ENCODE results near the gene HID1.

The HID1 gene

DNA sequence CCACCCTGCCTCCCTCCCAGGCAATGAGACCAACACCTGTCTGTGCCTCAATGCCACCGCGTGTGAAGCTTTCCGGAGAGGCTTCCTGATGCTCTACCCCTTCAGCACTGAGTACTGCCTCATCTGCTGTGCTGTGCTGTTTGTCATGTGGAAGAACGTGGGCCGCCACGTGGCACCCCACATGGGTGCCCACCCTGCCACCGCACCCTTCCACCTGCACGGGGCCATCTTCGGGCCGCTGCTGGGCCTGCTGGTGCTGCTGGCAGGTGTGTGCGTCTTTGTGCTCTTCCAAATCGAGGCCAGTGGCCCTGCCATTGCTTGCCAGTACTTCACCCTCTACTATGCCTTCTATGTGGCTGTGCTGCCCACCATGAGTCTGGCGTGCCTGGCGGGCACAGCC is 25.9 kb downstream of the HID1 start:
- TF ChIP-seq, protein P1, sequence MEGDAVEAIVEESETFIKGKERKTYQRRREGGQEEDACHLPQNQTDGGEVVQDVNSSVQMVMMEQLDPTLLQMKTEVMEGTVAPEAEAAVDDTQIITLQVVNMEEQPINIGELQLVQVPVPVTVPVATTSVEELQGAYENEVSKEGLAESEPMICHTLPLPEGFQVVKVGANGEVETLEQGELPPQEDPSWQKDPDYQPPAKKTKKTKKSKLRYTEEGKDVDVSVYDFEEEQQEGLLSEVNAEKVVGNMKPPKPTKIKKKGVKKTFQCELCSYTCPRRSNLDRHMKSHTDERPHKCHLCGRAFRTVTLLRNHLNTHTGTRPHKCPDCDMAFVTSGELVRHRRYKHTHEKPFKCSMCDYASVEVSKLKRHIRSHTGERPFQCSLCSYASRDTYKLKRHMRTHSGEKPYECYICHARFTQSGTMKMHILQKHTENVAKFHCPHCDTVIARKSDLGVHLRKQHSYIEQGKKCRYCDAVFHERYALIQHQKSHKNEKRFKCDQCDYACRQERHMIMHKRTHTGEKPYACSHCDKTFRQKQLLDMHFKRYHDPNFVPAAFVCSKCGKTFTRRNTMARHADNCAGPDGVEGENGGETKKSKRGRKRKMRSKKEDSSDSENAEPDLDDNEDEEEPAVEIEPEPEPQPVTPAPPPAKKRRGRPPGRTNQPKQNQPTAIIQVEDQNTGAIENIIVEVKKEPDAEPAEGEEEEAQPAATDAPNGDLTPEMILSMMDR (IDR thresholded peaks at IDR 0.05) = no peak

DNA sequence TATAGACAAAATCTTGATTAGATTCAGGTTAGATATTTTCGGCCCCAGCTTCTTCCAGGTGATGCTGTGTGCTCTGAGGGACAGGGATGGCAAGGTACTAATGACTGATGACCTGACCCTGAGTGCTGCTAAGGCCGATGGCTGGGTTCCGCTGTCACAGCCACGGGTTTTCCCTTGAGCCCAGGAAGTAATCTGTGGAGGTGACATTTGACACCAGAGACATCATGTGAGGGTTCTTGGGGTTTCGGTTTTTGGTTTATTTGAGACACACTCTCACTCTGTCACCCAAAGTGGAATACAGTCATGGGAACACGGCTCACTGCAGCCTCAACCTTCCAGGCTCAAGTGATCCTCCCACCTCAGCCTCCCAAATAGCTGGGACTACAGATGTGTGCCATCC is 27.0 kb downstream of the HID1 start:
- TF ChIP-seq, protein P1 (IDR thresholded peaks at IDR 0.05) = no peak

DNA sequence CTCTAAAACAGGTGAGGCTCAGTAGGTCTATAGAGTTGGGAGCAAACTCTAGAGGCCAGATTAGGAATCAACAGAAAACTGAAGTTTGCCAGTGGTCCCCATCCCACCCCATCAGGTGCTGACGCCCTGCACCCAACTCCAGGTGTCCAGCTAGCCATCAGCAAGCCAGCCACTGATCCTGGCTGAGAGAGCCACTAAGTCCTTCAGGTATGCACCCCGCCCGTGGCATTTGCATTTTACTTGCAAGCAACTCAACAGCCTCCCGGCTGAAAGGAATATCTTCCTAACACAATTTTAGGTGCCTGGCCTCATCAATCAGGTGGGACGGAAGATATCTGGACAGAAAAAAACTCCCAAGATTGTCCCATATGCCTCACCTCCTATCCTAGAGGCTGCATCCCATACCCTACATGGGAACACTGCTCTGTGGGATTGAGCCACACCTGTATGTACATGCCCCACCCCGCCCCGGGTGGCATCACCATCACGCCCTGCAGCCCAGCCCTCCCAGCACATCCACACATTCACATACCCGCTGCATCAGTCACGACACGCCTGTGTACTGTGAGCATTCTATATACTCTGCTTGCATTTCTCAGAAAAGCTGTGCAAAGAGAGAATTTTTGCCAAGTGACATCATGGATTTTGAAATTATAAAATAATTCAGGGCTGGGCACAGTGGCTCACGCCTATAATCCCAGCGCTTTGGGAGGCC is 28.6 kb downstream of the HID1 start:
- TF ChIP-seq, protein P1 (IDR thresholded peaks at IDR 0.05) = no peak

DNA sequence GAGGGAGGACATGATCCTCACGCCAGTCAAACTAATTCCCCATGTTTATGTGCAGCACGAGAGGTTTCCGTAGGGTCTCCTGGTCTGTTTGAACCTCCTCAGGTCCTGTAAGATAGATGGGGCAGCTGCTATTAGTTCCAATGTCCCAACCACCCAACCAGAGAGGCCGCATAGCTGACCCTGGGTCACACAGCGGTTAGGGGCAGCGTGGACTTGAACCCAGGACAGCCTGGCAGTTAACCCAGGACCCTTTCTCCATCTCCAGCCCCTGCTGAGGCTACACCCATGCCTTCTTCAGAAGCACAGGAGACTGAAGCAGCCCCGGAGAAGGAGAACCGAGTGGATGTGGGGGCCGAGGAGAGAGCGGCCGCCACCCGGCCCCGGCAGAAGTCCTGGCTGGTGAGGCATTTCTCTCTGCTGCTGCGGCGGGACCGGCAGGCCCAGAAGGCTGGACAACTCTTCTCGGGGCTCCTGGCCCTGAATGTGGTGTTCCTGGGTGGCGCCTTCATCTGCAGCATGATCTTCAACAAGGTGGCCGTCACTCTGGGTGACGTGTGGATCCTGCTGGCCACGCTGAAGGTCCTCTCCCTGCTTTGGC is 31.3 kb downstream of the HID1 start:
- TF ChIP-seq, protein P1 (IDR thresholded peaks at IDR 0.05) = no peak

DNA sequence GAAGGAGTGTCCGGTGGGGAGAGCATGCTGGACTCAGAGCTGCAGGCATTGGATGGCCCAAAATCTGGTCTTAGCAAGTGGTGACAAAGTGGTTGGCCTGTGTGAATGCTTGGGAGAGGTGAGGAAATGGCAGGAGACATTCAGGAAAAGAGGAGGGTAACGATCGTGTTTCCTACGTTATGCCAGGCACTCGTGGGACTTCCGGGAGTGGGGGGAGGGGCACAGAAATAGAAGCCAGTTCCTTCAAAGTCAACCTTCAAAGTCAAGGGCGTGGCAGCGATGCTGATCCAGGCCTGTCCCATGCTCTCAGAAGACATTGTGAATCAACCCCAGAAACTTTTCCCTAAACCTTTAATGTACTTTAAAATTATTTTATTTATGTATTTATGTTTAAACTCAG is 33.0 kb downstream of the HID1 start:
- TF ChIP-seq, protein P1 (IDR thresholded peaks at IDR 0.05) = no peak

DNA sequence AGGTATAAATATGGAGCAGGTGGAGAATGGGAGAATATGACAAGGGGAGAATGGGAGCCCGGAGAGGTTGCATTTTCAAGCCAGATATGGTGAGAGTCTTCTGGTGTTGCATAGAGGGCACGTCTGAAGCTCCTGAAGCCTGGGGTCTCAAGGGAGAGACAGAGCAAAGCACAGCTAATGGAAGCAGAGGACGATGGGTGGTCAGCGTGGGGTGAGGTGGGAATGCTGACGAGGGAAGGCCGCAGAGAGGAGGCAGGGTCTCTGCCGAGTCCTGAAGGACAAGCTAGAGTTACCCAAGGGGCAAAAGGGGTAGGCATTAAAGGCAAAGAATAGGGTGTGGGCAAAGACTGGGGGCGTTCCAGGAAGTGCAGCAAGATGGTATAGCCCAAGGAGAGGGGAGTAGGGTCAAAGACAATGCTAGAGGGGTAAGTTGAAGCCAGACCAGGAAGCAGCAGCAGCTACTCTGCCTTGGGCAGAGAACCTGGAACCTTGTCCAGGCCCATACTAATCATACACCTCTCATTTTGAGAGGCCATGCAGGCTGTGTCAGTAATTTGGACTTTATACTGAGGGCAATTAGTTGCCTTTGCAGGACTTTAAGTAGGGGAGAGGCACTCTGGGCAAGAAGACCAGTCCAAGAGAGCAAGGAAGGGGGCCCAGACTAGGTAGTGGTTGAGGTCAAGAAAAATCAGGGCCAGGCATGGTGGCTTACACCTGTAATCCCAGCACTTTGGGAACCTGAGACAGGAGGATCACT is 34.2 kb downstream of the HID1 start:
- TF ChIP-seq, protein P1 (IDR thresholded peaks at IDR 0.05) = no peak

DNA sequence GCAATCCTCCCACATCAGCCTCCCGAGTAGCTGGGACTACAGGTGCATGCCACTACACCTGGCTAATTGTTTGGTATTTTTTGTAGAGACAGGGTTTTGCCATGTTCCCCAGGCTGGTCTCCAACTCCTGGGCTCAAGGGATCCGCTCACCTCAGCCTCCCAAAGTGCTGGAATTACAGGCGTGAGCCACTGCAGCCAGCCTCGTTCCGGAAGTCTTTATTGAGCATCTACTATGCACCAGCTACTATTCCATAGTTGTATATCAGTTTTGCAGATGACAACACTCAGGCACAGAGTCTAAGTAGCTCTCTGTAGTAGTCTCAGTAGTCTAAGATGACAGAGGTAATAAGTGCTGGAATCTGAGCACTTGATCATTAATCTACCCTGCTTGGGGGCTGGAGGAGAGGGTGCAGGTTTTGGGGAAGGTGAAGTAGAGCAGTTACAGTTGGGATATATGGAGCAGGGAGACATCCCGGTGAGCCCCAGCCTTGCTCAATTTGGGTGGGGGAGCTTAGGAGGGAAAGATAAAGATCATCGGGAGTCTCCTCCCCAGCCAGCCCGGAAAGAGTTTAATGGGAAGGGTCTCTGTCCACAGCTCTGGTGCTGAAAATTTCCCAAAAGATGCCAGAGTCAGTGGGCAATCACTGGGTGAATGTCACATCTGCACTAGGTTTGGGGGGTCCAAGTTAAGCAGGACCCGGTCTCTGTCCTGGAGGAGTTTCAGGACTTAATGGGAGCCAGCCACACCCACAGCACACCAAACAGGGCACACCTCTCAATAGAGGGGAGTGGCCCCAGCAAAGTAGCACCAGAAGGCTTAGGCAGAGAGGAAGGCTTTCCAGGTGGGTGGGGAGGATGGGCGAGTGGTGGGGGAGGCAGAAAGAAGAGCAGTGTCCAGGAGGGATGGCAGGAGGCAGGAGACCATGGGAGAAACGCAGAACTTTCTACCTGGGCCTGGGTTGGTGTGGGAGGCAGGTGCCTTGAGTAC is 35.2 kb downstream of the HID1 start:
- TF ChIP-seq, protein P1 (IDR thresholded peaks at IDR 0.05) = no peak
